Neural progenitor cell (in vitro differentiated cells): ENCODE data around the gene SPRYD7. TPM values are rescaled to one million over a fixed set of nuclear protein-coding genes. Genes with fewer than 3 reads are reported as not detected.
"Not testable (repeated sequence)": the region's sequence is repeated elsewhere in the genome, so short reads cannot be mapped to it uniquely, and the experiment has no call there.

Source experiments
- DNase-seq: peaks from one replicate; pipeline ENCODE4 v3.0.0-alpha.2; 2016; ENCODE audit warnings: low spot score
- H2AFZ ChIP-seq: fragments of 200-600 bp; sonication (generic); replicated peaks from 2 replicates; pipeline ENCODE4 v1.6.1; 2016; ENCODE audit warnings: antibody characterized with exemption
- H3F3A ChIP-seq: fragments of 200-600 bp; sonication (generic); 2 replicates; pipeline ENCODE4 v1.6.1; 2016; ENCODE audit warnings: antibody characterized with exemption, low read depth
- H3K27ac ChIP-seq: fragments of 200-600 bp; sonication (generic); 2 replicates; pipeline ENCODE4 v1.5.1; 2016; ENCODE audit warnings: mild to moderate bottlenecking
- H3K27me3 ChIP-seq: fragments of 200-600 bp; sonication (generic); 2 replicates; pipeline ENCODE4 v1.6.1; 2016; ENCODE audit warnings: mild to moderate bottlenecking, moderate library complexity
- H3K36me3 ChIP-seq: fragments of 200-600 bp; sonication (generic); 2 replicates; pipeline ENCODE4 v1.5.1; 2016
- H3K4me1 ChIP-seq: fragments of 200-600 bp; sonication (generic); 2 replicates; pipeline ENCODE4 v1.6.1; 2016; ENCODE audit warnings: mixed run types
- H3K4me2 ChIP-seq: fragments of 200-600 bp; sonication (generic); 2 replicates; pipeline ENCODE4 v1.6.1; 2016
- H3K4me3 ChIP-seq: fragments of 200-600 bp; sonication (generic); 2 replicates; pipeline ENCODE4 v1.5.1; 2016
- H3K79me2 ChIP-seq: fragments of 200-600 bp; sonication (generic); 2 replicates; pipeline ENCODE4 v1.6.1; 2016; ENCODE audit warnings: low read depth
- H3K9ac ChIP-seq: fragments of 200-600 bp; sonication (generic); 2 replicates; pipeline ENCODE4 v1.6.1; 2016
- H3K9me3 ChIP-seq: fragments of 200-600 bp; sonication (generic); 2 replicates; pipeline ENCODE4 v1.5.1; 2016; ENCODE audit warnings: low read depth
- H4K20me1 ChIP-seq: fragments of 200-600 bp; sonication (generic); 2 replicates; pipeline ENCODE4 v1.6.1; 2016; ENCODE audit warnings: low read depth
- H3K27ac Mint-ChIP-seq: 3 replicates; pipeline ENCODE4 v1.8.0; 2021; ENCODE audit warnings: mixed read lengths
- H3K27me3 Mint-ChIP-seq: 2 replicates; pipeline ENCODE4 v1.8.0; 2022; ENCODE audit warnings: low read depth, mild to moderate bottlenecking, inconsistent platforms, moderate library complexity, mixed read lengths; ENCODE audit not compliant: insufficient read depth
- H3K36me3 Mint-ChIP-seq: 3 replicates; pipeline ENCODE4 v1.8.0; 2021; ENCODE audit warnings: mixed read lengths
- H3K4me1 Mint-ChIP-seq: 3 replicates; pipeline ENCODE4 v1.8.0; 2021; ENCODE audit warnings: mixed read lengths
- H3K4me3 Mint-ChIP-seq: 3 replicates; pipeline ENCODE4 v1.8.0; 2021; ENCODE audit warnings: mild to moderate bottlenecking, moderate library complexity, mixed read lengths
- H3K9me3 Mint-ChIP-seq: 3 replicates; pipeline ENCODE4 v1.8.0; 2020; ENCODE audit warnings: mixed read lengths
- CTCF ChIP-seq: fragments of 200-600 bp; sonication (generic); IDR thresholded peaks from 2 replicates; pipeline ENCODE4 v1.5.1; 2017; ENCODE audit warnings: antibody characterized with exemption, mild to moderate bottlenecking
- EZH2 ChIP-seq: fragments of 200-600 bp; sonication (generic); IDR thresholded peaks from 2 replicates; pipeline ENCODE4 v1.6.1; 2017; ENCODE audit warnings: antibody characterized with exemption, mild to moderate bottlenecking, moderate library complexity
- EZH2phosphoT487 ChIP-seq: fragments of 200-600 bp; sonication (generic); IDR thresholded peaks from 2 replicates; pipeline ENCODE4 v1.6.1; 2017; ENCODE audit warnings: antibody characterized with exemption
- total RNA-seq: library from RNA; depleted of rRNA; stranded (reverse); fragments of >200 nt; gene quantifications from 2 replicates; pipeline ENCODE4 v1.2.3, GENCODE V29; 2015; ENCODE audit warnings: low replicate concordance

SPRYD7 gene
- total RNA-seq, 1 donor from 2014 or later = 5.6 TPM

GRCh38 chr13:49951754-49952535 is 15.8 kb upstream of the SPRYD7 start:
- Histone ChIP-seq H4K20me1 (no peaks in the 10 kb centered on the region), H3F3A (no peaks in the 10 kb centered on the region), H2AFZ (no peak overlapping the region), H3K27me3 (no peaks in the 10 kb centered on the region), H3K9me3 (no peaks in the 10 kb centered on the region), H3K9ac (no peak overlapping the region), H3K4me3 (no peak overlapping the region), H3K79me2 (no peaks in the 10 kb centered on the region), H3K4me1 (no peaks in the 10 kb centered on the region), H3K36me3 (no peaks in the 10 kb centered on the region), H3K27ac (no peak overlapping the region), H3K4me2 (no peak overlapping the region)
- Mint-ChIP-seq H3K36me3 (no peaks in the 10 kb centered on the region), H3K4me1 (no peaks in the 10 kb centered on the region), H3K27ac (no peak overlapping the region), H3K9me3 (peaks cover 3% of the 10 kb centered on the region), H3K27me3 (no peaks in the 10 kb centered on the region), H3K4me3 (no peak overlapping the region)
- TF ChIP-seq EZH2 (no peak), CTCF (no peak)
- DNase-seq = no peak

- not testable (repeated sequence) for H3F3A ChIP-seq, H3K4me1 Mint-ChIP-seq, H3K27me3 Mint-ChIP-seq, H2AFZ ChIP-seq, DNase-seq, H3K27ac ChIP-seq, H3K9me3 ChIP-seq, H3K36me3 ChIP-seq, H3K79me2 ChIP-seq, H3K9me3 Mint-ChIP-seq, H3K9ac ChIP-seq, H3K27me3 ChIP-seq, H3K4me3 ChIP-seq, H3K27ac Mint-ChIP-seq, H3K4me2 ChIP-seq, H3K36me3 Mint-ChIP-seq, H4K20me1 ChIP-seq, H3K4me1 ChIP-seq, H3K4me3 Mint-ChIP-seq
These were observed 12.7 kb upstream of the SPRYD7 start for GRCh38 chr13:49948777-49949270.

- Histone ChIP-seq H4K20me1 (no peaks in the 10 kb centered on the region), H3K4me1 (peaks cover 6% of the 10 kb centered on the region), H3K4me2 (no peak overlapping the region), H3F3A (no peaks in the 10 kb centered on the region), H3K79me2 (no peaks in the 10 kb centered on the region), H2AFZ (no peak overlapping the region), H3K27ac (no peak overlapping the region), H3K9me3 (no peaks in the 10 kb centered on the region), H3K9ac (no peak overlapping the region), H3K4me3 (no peak overlapping the region), H3K36me3 (no peaks in the 10 kb centered on the region), H3K27me3 (peaks cover 31% of the 10 kb centered on the region)
- DNase-seq = no peak
- Mint-ChIP-seq H3K9me3 (no peaks in the 10 kb centered on the region), H3K27ac (no peak overlapping the region), H3K4me3 (no peak overlapping the region), H3K4me1 (peaks cover 10% of the 10 kb centered on the region), H3K36me3 (no peaks in the 10 kb centered on the region), H3K27me3 (peaks cover 2% of the 10 kb centered on the region)
- TF ChIP-seq EZH2 = no peak
- TF ChIP-seq CTCF = no peak
- TF ChIP-seq EZH2phosphoT487 = no peak
These were observed 3.2 kb upstream of the SPRYD7 start for GRCh38 chr13:49939321-49939720.

- Histone ChIP-seq H3K4me3 (no peak overlapping the region), H2AFZ (no peak overlapping the region), H3K79me2 (no peaks in the 10 kb centered on the region), H3K9ac (no peak overlapping the region), H3K36me3 (no peaks in the 10 kb centered on the region), H3K27ac (no peak overlapping the region), H3K9me3 (no peaks in the 10 kb centered on the region), H3K27me3 (peaks cover 31% of the 10 kb centered on the region), H3K4me1 (peaks cover 6% of the 10 kb centered on the region), H4K20me1 (no peaks in the 10 kb centered on the region), H3K4me2 (no peak overlapping the region), H3F3A (no peaks in the 10 kb centered on the region)
- TF ChIP-seq EZH2phosphoT487 (no peak), CTCF (no peak), EZH2 (no peak)
- no peaks in the 10 kb centered on the region for H3K36me3 Mint-ChIP-seq
- H3K27me3 Mint-ChIP-seq = peaks cover 2% of the 10 kb centered on the region
- peaks cover 10% of the 10 kb centered on the region for H3K4me1 Mint-ChIP-seq
- H3K9me3 Mint-ChIP-seq = no peaks in the 10 kb centered on the region
- DNase-seq = no peak
- no peak overlapping the region for H3K4me3 Mint-ChIP-seq
- H3K27ac Mint-ChIP-seq = no peak overlapping the region
These were observed 2.8 kb upstream of the SPRYD7 start for GRCh38 chr13:49938921-49939320.
